Lower leg skin (tissue), 3 donors: ENCODE results near the gene STX8.

ENCODE experiments used
- POLR2A ChIP-seq, 2 donors: fragments of 450-650 bp; IDR thresholded peaks; one replicate each; pipeline ENCODE4 v1.6.1; 2016 to 2017; ENCODE audit warnings: antibody characterized with exemption in 2 of 2, mild to moderate bottlenecking in 1 of 2, moderate library complexity in 1 of 2
- TF ChIP-seq, protein P1 (sequence below), 3 donors: fragments of 450-650 bp; IDR thresholded peaks; one replicate each; pipeline ENCODE4 v1.5.1; 2016; ENCODE audit warnings: antibody characterized with exemption in 3 of 3, mild to moderate bottlenecking in 3 of 3, moderate library complexity in 2 of 3

DNA sequence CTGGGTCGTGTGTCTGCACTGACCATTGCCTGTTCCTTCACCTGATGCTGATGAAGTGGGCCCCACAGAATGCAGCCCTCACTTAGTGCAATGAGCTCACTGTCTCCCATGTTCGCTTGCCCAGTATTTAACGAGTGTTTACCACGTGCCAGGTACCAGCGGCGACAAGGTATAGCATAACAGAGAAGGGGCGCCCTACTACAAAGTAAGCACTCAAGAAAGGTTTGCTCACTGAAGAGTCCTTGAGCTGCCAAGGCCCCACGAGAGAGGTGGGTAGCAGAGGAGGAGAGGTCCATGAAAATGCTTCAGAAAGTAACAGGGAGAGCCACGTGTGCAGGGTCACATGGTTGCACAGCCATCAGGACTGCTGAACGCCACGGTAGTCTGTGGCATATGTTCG is 324.3 kb downstream of the STX8 start:
- no peak for TF ChIP-seq POLR2A (IDR thresholded peaks at IDR 0.05)
- TF ChIP-seq, protein P1, sequence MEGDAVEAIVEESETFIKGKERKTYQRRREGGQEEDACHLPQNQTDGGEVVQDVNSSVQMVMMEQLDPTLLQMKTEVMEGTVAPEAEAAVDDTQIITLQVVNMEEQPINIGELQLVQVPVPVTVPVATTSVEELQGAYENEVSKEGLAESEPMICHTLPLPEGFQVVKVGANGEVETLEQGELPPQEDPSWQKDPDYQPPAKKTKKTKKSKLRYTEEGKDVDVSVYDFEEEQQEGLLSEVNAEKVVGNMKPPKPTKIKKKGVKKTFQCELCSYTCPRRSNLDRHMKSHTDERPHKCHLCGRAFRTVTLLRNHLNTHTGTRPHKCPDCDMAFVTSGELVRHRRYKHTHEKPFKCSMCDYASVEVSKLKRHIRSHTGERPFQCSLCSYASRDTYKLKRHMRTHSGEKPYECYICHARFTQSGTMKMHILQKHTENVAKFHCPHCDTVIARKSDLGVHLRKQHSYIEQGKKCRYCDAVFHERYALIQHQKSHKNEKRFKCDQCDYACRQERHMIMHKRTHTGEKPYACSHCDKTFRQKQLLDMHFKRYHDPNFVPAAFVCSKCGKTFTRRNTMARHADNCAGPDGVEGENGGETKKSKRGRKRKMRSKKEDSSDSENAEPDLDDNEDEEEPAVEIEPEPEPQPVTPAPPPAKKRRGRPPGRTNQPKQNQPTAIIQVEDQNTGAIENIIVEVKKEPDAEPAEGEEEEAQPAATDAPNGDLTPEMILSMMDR (IDR thresholded peaks at IDR 0.05): no peak
